CD14-positive monocyte (primary cell): Measurements from ENCODE around the gene PAMR1. TPM values are rescaled to one million over a fixed set of nuclear protein-coding genes. Genes with fewer than 3 reads are reported as not detected.

Source experiments
- DNase-seq, 3 donors: peaks; one replicate each; pipeline ENCODE4 v3.0.0-alpha.2; 2011 to 2022
- H2AFZ ChIP-seq: 2 replicates; pipeline ENCODE4 v1.6.0; 2012; ENCODE audit warnings: mild to moderate bottlenecking, low read depth, low read length, inconsistent platforms; ENCODE audit not compliant: insufficient read depth, poor library complexity, severe bottlenecking
- H3K27ac ChIP-seq, 2 donors: 1 replicate in 1 of 2; 2 replicates in 1 of 2; pipeline ENCODE4 v1.5.1; 2012 to 2013; ENCODE audit warnings: low read length in 2 of 2, control low read depth in 1 of 2, inconsistent platforms in 1 of 2, low read depth in 1 of 2, mild to moderate bottlenecking in 1 of 2
- H3K27me3 ChIP-seq, 2 donors: one replicate each; pipeline versions ENCODE4 v1.6.0 to v1.6.1; 2011 to 2013; ENCODE audit warnings: low read length in 2 of 2; ENCODE audit not compliant: control insufficient read depth in 2 of 2, insufficient read depth in 2 of 2
- H3K36me3 ChIP-seq, 2 donors: replicated peaks in 1 of 2; 1 replicate in 1 of 2; 2 replicates in 1 of 2; pipeline versions ENCODE4 v1.5.1 to v1.6.1; 2012 to 2013; ENCODE audit warnings: low read length in 2 of 2, control low read depth in 1 of 2, inconsistent platforms in 1 of 2, mild to moderate bottlenecking in 1 of 2; ENCODE audit not compliant: insufficient read depth in 2 of 2, control insufficient read depth in 1 of 2
- H3K4me1 ChIP-seq, 2 donors: 1 replicate in 1 of 2; 2 replicates in 1 of 2; pipeline versions ENCODE4 v1.5.1 to v1.6.1; 2012 to 2013; ENCODE audit warnings: low read length in 2 of 2, control low read depth in 1 of 2, inconsistent platforms in 1 of 2, mild to moderate bottlenecking in 1 of 2, moderate library complexity in 1 of 2; ENCODE audit not compliant: insufficient read depth in 2 of 2, control insufficient read depth in 1 of 2
- H3K4me2 ChIP-seq: replicated peaks from 2 replicates; pipeline ENCODE3; 2012; ENCODE audit warnings: low read length, moderate library complexity, mild to moderate bottlenecking; ENCODE audit not compliant: poor library complexity, severe bottlenecking; ENCODE audit errors: extremely low read depth
- H3K4me3 ChIP-seq, 3 experiments: fragments of 200-600 bp in 1 of 3; sonication (generic) in 1 of 3; replicated peaks in 1 of 3; 1 replicate in 2 of 3; 2 replicates in 1 of 3; pipeline ENCODE4 v1.5.1; 2011 to 2013; ENCODE audit warnings: low read length in 3 of 3, mild to moderate bottlenecking in 3 of 3, control low read depth in 2 of 3, low read depth in 2 of 3, inconsistent platforms in 1 of 3, moderate library complexity in 1 of 3
- H3K79me2 ChIP-seq: 2 replicates; pipeline ENCODE4 v1.6.0; 2012; ENCODE audit warnings: mild to moderate bottlenecking, control low read depth, inconsistent platforms, low read length, moderate library complexity; ENCODE audit not compliant: insufficient read depth
- H3K9ac ChIP-seq: 2 replicates; pipeline ENCODE4 v1.6.0; 2017; ENCODE audit warnings: low read length, mild to moderate bottlenecking; ENCODE audit not compliant: insufficient read depth, poor library complexity, severe bottlenecking
- H3K9me3 ChIP-seq, 2 donors: replicated peaks in 1 of 2; 1 replicate in 1 of 2; 2 replicates in 1 of 2; pipeline versions ENCODE4 v1.5.1 to v1.6.1; 2012 to 2013; ENCODE audit warnings: low read length in 2 of 2, control low read depth in 1 of 2; ENCODE audit not compliant: control insufficient read depth in 1 of 2, insufficient read depth in 1 of 2
- H4K20me1 ChIP-seq: 2 replicates; pipeline ENCODE4 v1.6.0; 2012; ENCODE audit warnings: mild to moderate bottlenecking, low read length, control low read depth, moderate library complexity; ENCODE audit not compliant: insufficient read depth
- H3K27ac Mint-ChIP-seq, 7 donors: one replicate each; pipeline ENCODE4 v1.8.0; 2020; ENCODE audit warnings: mild to moderate bottlenecking in 7 of 7, mixed read lengths in 7 of 7, moderate library complexity in 6 of 7, inconsistent platforms in 2 of 7
- H3K27me3 Mint-ChIP-seq, 3 donors: one replicate each; pipeline ENCODE4 v1.8.0; 2021 to 2022; ENCODE audit warnings: low read depth in 3 of 3, mild to moderate bottlenecking in 3 of 3, mixed read lengths in 3 of 3, moderate library complexity in 3 of 3, inconsistent platforms in 1 of 3
- H3K36me3 Mint-ChIP-seq, 2 donors: one replicate each; pipeline ENCODE4 v1.8.0; 2020; ENCODE audit warnings: mixed read lengths in 2 of 2, inconsistent platforms in 1 of 2, mild to moderate bottlenecking in 1 of 2
- H3K4me1 Mint-ChIP-seq: one replicate; pipeline ENCODE4 v1.8.0; 2020; ENCODE audit warnings: mild to moderate bottlenecking, mixed read lengths
- H3K4me3 Mint-ChIP-seq, 2 donors: one replicate each; pipeline ENCODE4 v1.8.0; 2020; ENCODE audit warnings: mild to moderate bottlenecking in 2 of 2, mixed read lengths in 2 of 2, moderate library complexity in 1 of 2
- H3K9me3 Mint-ChIP-seq, 7 donors: one replicate each; pipeline ENCODE4 v1.8.0; 2020 to 2022; ENCODE audit warnings: mixed read lengths in 7 of 7, mild to moderate bottlenecking in 6 of 7, moderate library complexity in 6 of 7, inconsistent platforms in 2 of 7
- CTCF ChIP-seq: fragments of 200-600 bp; IDR thresholded peaks from one replicate; pipeline ENCODE4 v1.8.0; 2022; ENCODE audit warnings: antibody characterized with exemption, mild to moderate bottlenecking
- WGBS: methylation state at CpG from one replicate; pipeline ENCODE4 v1.1.5; 2013; ENCODE audit warnings: missing lambda C conversion rate; ENCODE audit not compliant: insufficient coverage; 5-methylcytosine and 5-hydroxymethylcytosine counted together
- intact Hi-C, 2 donors: fragments of 100-400 bp; cut with micrococcal nuclease; formaldehyde crosslinking; loops; one replicate each; pipeline versions ENCODE4 v1.15.0 to v1.15.1; 2023
- polyA plus RNA-seq, 3 donors: library from polyadenylated mRNA; depleted of rRNA in 1 of 3; unstranded in 2 of 3; stranded (reverse) in 1 of 3; fragments of 300-500 nt in 2 of 3; fragments of >200 nt in 1 of 3; fragmentation: Illumina TruSeq in 2 of 3; gene quantifications; 1 replicate in 2 of 3; 2 replicates in 1 of 3; pipeline ENCODE4 v1.2.3, GENCODE V29; 2012 to 2021

The PAMR1 gene
- polyA plus RNA-seq, 3 donors = not detected

DNA sequence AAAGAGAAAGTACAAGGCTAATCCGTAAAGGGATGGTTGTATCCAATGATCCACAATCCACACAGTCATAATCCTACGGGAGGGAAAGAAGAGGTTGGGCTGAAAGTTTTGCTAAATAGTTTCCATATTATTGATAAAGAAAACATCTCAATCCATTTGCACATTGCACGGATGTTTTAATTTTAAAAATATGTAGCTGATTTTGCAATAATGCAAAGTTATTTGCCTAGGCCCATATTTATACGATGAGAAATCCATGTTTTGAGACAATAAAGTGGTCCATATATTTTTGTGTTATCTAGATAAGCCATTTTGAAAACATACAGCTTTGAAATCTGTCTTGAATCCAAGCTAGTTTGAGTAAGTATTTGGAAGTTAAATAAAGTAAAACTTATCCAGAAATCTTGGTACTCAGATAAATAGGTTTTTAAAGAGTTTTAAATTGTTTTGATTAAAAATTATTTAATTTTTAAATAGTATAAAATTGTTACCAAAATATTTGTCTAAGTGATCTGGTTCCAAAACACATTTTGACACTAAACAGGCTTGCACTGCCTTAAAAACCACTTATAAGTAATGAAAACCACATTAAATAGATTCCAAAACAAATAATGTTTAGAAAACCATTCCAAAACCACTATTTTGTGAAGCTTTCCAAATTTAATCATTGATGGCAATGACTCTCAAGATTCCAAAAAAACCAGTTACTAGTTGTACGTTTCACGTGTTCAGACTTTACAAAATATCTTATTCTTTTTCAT lies 38.2 kb upstream of the PAMR1 start:
- no peak overlapping the region for H3K9ac ChIP-seq
- TF ChIP-seq CTCF = no peak
- no peak overlapping the region for H3K27ac Mint-ChIP-seq
- H3K27me3 ChIP-seq = peaks cover 2 to 9% of the 10 kb centered on the region in 2 donors
- no peak overlapping the region for H3K4me2 ChIP-seq
- WGBS = 100% methylated on average over 1 of the region's 6 CpGs
- H3K27ac ChIP-seq = no peak overlapping the region
- intact Hi-C loops = no loop called here
- H3K4me3 ChIP-seq = no peak overlapping the region
- H3K4me3 Mint-ChIP-seq = no peak overlapping the region
- no peaks in the 10 kb centered on the region for H3K36me3 ChIP-seq
- H3K4me1 Mint-ChIP-seq = no peaks in the 10 kb centered on the region
- H3K27me3 Mint-ChIP-seq = peaks cover 8 to 12% (median 11%) of the 10 kb centered on the region in 3 donors
- peaks cover 0 to 5% (median under 1%) of the 10 kb centered on the region in 7 donors for H3K9me3 Mint-ChIP-seq
- no peaks in the 10 kb centered on the region for H3K36me3 Mint-ChIP-seq
- DNase-seq = no peak
- no peaks in the 10 kb centered on the region for H3K9me3 ChIP-seq
- H2AFZ ChIP-seq = no peak overlapping the region
- H4K20me1 ChIP-seq = no peaks in the 10 kb centered on the region
- H3K4me1 ChIP-seq = no peaks in the 10 kb centered on the region
- no peaks in the 10 kb centered on the region for H3K79me2 ChIP-seq

GRCh38 chr11:35559949-35560348 lies 34.5 kb upstream of the PAMR1 start:
- H3K4me1 ChIP-seq = no peaks in the 10 kb centered on the region
- H3K79me2 ChIP-seq = no peaks in the 10 kb centered on the region
- H3K4me2 ChIP-seq = no peak overlapping the region
- no peak for TF ChIP-seq CTCF
- Mint-ChIP-seq H3K27me3 (peaks cover 6 to 8% (median 7%) of the 10 kb centered on the region in 3 donors), H3K4me1 (no peaks in the 10 kb centered on the region), H3K9me3 (peaks cover 0 to 2% (median 0%) of the 10 kb centered on the region in 7 donors), H3K36me3 (no peaks in the 10 kb centered on the region), H3K4me3 (no peak overlapping the region), H3K27ac (no peak overlapping the region)
- peaks cover 0 to 9% of the 10 kb centered on the region in 2 donors for H3K27me3 ChIP-seq
- intact Hi-C loops = no loop called here
- no peaks in the 10 kb centered on the region for H3K36me3 ChIP-seq
- no peaks in the 10 kb centered on the region for H4K20me1 ChIP-seq
- H3K9ac ChIP-seq = no peak overlapping the region
- H2AFZ ChIP-seq = no peak overlapping the region
- no peak overlapping the region for H3K4me3 ChIP-seq
- no peak overlapping the region for H3K27ac ChIP-seq
- 89% methylated on average over 5 of the region's 5 CpGs for WGBS
- DNase-seq = no peak
- H3K9me3 ChIP-seq = no peaks in the 10 kb centered on the region
